SK-MEL-5 (cell line): Measurements from ENCODE around the gene COX4I2. TPM values are rescaled to one million over a fixed set of nuclear protein-coding genes. Genes with fewer than 3 reads are reported as not detected.

Experiments
- small RNA-seq, 2 experiments: library from RNA; depleted of rRNA; stranded (forward); fragments of <200 nt; gene quantifications; one replicate each; pipeline ENCODE3, GENCODE V24; 2014
- total RNA-seq: library from RNA; depleted of rRNA; stranded (reverse); fragments of >200 nt; shearing (Covaris generic); gene quantifications from 2 replicates; pipeline ENCODE4 v1.2.3, GENCODE V29; 2014; rRNA removed

The COX4I2 gene
- total RNA-seq, 1 experiment from 2014 or later: not detected

Small RNA genes within 50 kb of the gene (small RNA-seq; reads per million reads assigned to genes)
- gene MIR3193: 0 reads per million in 2 experiments

Other genes starting within 250 kb of the COX4I2 start
- gene DEFB119, start 247.3 kb upstream of the COX4I2 start, total RNA-seq: not detected in 2 replicates
- gene DEFB121, start 231.7 kb upstream of the COX4I2 start, total RNA-seq: not detected in 2 replicates
- gene DEFB123, start 197.3 kb upstream of the COX4I2 start, total RNA-seq: not detected in 2 replicates
- not detected in 2 replicates for gene DEFB124, start 162.8 kb upstream of the COX4I2 start, total RNA-seq
- gene REM1, start 162.6 kb upstream of the COX4I2 start, total RNA-seq: not detected in 2 replicates
- 120 and 126 TPM in 2 replicates for gene HM13, start 123.5 kb upstream of the COX4I2 start, total RNA-seq
- 23.3 and 28.2 TPM in 2 replicates for gene ID1, start 32.6 kb upstream of the COX4I2 start, total RNA-seq
- 79.5 and 81.5 TPM in 2 replicates for gene BCL2L1, start 85.0 kb downstream of the COX4I2 start, total RNA-seq
- gene TPX2, start 101.4 kb downstream of the COX4I2 start, total RNA-seq: 69.1 and 74.2 TPM in 2 replicates
- not detected in 2 replicates for gene MYLK2, start 181.4 kb downstream of the COX4I2 start, total RNA-seq
- not detected in 2 replicates for gene FOXS1, start 207.7 kb downstream of the COX4I2 start, total RNA-seq
- gene DUSP15, start 232.6 kb downstream of the COX4I2 start, total RNA-seq: 6.2 and 6.6 TPM in 2 replicates
- not detected in 2 replicates for gene TTLL9, start 232.7 kb downstream of the COX4I2 start, total RNA-seq